ENCODE results near the gene PPP1R36.
"Not testable (repeated sequence)": the region's sequence is repeated elsewhere in the genome, so short reads cannot be mapped to it uniquely, and the experiment has no call there.

Gene PPP1R36

GRCh38 chr14:64630778-64631177 lies 81.0 kb downstream of the PPP1R36 start:
- Mint-ChIP-seq H3K4me3 (no peak overlapping the region), H3K9me3 (no peaks in the 10 kb centered on the region), H3K4me1 (ENCODE audit: low read depth) (no peaks in the 10 kb centered on the region), H3K27me3 (ENCODE audit: low read depth) (peaks cover 19% of the 10 kb centered on the region), H3K27ac (no peak overlapping the region), H3K36me3 (ENCODE audit: low read depth) (no peaks in the 10 kb centered on the region)

- H3K27ac Mint-ChIP-seq; H3K36me3 Mint-ChIP-seq (ENCODE audit: low read depth); H3K4me3 Mint-ChIP-seq; H3K9me3 Mint-ChIP-seq; H3K4me1 Mint-ChIP-seq (ENCODE audit: low read depth): not testable (repeated sequence)
- H3K27me3 Mint-ChIP-seq (ENCODE audit: low read depth): peaks cover 19% of the 10 kb centered on the region
These were observed 81.5 kb downstream of the PPP1R36 start for GRCh38 chr14:64631222-64631621.

DNA sequence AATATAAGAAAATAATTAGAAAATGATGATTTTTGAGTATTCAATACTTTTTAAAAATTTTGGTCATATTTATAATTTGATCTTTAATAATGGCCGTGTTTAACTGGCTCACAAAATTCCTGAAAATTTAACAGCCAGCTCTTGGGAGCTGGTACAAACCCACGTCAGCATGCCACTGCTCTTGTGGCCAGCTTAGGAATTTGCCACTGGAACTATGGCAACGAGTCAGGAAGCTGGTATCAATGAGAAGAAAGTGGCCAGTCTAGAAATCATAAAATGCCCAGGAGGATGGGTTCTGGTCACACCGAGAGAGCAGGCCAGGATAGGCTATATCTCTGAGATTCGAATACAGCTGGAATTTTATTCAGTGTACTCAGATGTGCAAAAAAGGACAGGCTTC lies 82.3 kb downstream of the PPP1R36 start:
- Mint-ChIP-seq H3K4me1 (ENCODE audit: low read depth) (peaks cover 3% of the 10 kb centered on the region), H3K27ac (no peak overlapping the region), H3K9me3 (no peaks in the 10 kb centered on the region), H3K36me3 (ENCODE audit: low read depth) (no peaks in the 10 kb centered on the region), H3K4me3 (no peak overlapping the region), H3K27me3 (ENCODE audit: low read depth) (peaks cover 19% of the 10 kb centered on the region)

- Mint-ChIP-seq H3K27ac (no peak overlapping the region), H3K36me3 (ENCODE audit: low read depth) (no peaks in the 10 kb centered on the region), H3K4me1 (ENCODE audit: low read depth) (peaks cover 3% of the 10 kb centered on the region), H3K4me3 (no peak overlapping the region), H3K9me3 (no peaks in the 10 kb centered on the region), H3K27me3 (ENCODE audit: low read depth) (peaks cover 14% of the 10 kb centered on the region)
These were observed 84.8 kb downstream of the PPP1R36 start for GRCh38 chr14:64634558-64634957.

DNA sequence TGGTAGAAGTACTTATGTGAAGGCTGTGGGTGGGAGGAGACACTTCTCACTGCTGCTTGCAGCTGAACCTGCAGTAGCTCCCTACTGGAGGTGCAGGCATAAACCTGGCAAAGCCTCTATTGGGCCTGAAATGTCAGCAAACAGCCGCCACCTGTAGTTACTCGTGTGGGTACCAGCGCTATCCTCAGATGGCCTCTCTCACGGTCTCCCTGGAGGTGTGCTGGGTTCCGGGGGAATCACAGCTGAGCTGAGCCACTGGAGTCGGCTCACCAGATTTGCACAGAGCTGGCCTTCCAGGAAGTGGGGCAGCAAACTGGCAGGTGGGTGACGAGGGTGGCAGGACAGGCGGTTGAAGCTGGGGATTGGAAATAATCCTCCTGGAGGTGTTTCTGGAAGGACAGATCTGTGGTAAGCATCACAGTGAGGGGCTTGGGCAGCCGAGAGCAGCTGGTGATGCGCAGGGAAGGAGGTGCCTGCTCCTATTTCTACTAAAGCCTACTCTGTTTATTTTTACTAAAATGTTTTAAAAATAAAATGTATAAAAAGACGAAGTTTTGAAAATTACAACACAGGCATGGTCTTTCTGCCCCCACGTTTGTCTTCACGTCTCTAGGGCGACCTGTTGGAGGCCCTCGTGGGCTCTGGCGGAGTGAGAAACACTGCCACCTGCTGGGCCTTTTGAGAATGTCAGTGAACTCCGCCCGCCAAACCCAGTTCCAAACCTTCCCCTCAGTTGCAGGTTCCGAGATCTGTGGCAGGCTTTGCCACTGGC lies 86.6 kb downstream of the PPP1R36 start:
- no peak overlapping the region for H3K4me3 Mint-ChIP-seq
- no peaks in the 10 kb centered on the region for H3K36me3 Mint-ChIP-seq (ENCODE audit: low read depth)
- no peak overlapping the region for H3K27ac Mint-ChIP-seq
- peaks cover 3% of the 10 kb centered on the region for H3K4me1 Mint-ChIP-seq (ENCODE audit: low read depth)
- peaks cover 11% of the 10 kb centered on the region for H3K27me3 Mint-ChIP-seq (ENCODE audit: low read depth)
- no peaks in the 10 kb centered on the region for H3K9me3 Mint-ChIP-seq

GRCh38 chr14:64636980-64637429 lies 87.2 kb downstream of the PPP1R36 start:
- Mint-ChIP-seq H3K27me3 (ENCODE audit: low read depth) (peaks cover 17% of the 10 kb centered on the region), H3K4me1 (ENCODE audit: low read depth) (peaks cover 3% of the 10 kb centered on the region), H3K36me3 (ENCODE audit: low read depth) (no peaks in the 10 kb centered on the region), H3K27ac (no peak overlapping the region), H3K4me3 (no peak overlapping the region), H3K9me3 (no peaks in the 10 kb centered on the region)

DNA sequence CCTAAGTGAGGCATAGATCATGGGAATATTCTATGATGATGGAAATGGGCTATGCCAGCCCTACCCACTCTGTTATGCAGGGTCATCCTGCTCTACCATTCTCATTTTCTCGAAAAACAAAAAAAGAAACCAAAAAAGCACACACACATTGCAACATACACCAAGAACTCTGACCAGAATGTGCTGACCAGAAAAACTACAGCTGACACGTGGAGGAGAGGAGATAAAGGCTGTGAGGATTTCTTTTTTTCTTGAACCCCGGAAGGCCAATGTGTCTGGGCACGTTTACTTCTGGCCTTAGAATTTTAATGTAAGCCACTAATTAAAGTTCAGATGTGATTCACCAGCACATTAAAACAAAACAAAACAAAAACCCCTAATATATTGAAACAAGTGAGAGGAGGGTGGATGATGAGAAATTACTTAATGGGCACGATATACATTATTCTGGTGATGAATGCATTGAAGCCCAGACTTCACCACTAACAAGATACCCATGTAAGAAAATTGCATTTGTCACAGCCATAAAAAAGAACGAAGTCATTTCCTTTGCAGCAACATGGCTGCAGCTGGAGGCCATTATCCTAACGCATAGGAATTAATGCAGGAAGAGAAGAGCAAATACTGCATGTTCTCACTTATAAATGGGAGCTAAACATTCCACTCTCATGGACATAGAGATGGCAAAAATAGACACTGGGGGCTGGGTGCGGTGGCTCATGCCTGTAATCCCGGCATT lies 88.1 kb downstream of the PPP1R36 start:
- Mint-ChIP-seq H3K27ac (no peak overlapping the region), H3K36me3 (ENCODE audit: low read depth) (no peaks in the 10 kb centered on the region), H3K4me3 (no peak overlapping the region), H3K27me3 (ENCODE audit: low read depth) (peaks cover 18% of the 10 kb centered on the region), H3K9me3 (no peaks in the 10 kb centered on the region), H3K4me1 (ENCODE audit: low read depth) (peaks cover 3% of the 10 kb centered on the region)

- Mint-ChIP-seq H3K9me3 (no peaks in the 10 kb centered on the region), H3K4me1 (ENCODE audit: low read depth) (peaks cover 3% of the 10 kb centered on the region), H3K27me3 (ENCODE audit: low read depth) (peaks cover 20% of the 10 kb centered on the region), H3K36me3 (ENCODE audit: low read depth) (no peaks in the 10 kb centered on the region), H3K4me3 (no peak overlapping the region), H3K27ac (no peak overlapping the region)
These were observed 88.9 kb downstream of the PPP1R36 start for GRCh38 chr14:64638625-64639024.
